ENCODE results near the gene ZNF555.
"Not testable (repeated sequence)": the region's sequence is repeated elsewhere in the genome, so short reads cannot be mapped to it uniquely, and the experiment has no call there.

Gene ZNF555

GRCh38 chr19:2807379-2808128, 33.7 kb upstream of the ZNF555 start:
- DNase-seq (ENCODE audit: low spot score) = no peak
- no peak for FAIRE-seq

- DNase-seq (ENCODE audit: low spot score) (no peak), FAIRE-seq (no peak)
These were observed 32.9 kb upstream of the ZNF555 start for GRCh38 chr19:2808129-2808941.

- no peak for DNase-seq (ENCODE audit: low spot score)
- FAIRE-seq = no peak
These were observed 31.7 kb upstream of the ZNF555 start for GRCh38 chr19:2809387-2810140.

- FAIRE-seq (no peak), DNase-seq (ENCODE audit: low spot score) (no peak)
These were observed 30.9 kb upstream of the ZNF555 start for GRCh38 chr19:2810141-2811091.

GRCh38 chr19:2811221-2811722, 30.0 kb upstream of the ZNF555 start:
- DNase-seq (ENCODE audit: low spot score) (no peak), FAIRE-seq (no peak)

- DNase-seq (ENCODE audit: low spot score) (no peak), FAIRE-seq (no peak)
These were observed 29.4 kb upstream of the ZNF555 start for GRCh38 chr19:2811735-2812413.

GRCh38 chr19:2812414-2813234, 28.7 kb upstream of the ZNF555 start:
- FAIRE-seq (no peak), DNase-seq (ENCODE audit: low spot score) (no peak)

- no peak for DNase-seq (ENCODE audit: low spot score)
These were observed 27.8 kb upstream of the ZNF555 start for GRCh38 chr19:2813235-2814160.

GRCh38 chr19:2814426-2814825, 26.8 kb upstream of the ZNF555 start:
- FAIRE-seq (no peak), DNase-seq (ENCODE audit: low spot score) (no peak)

More at GRCh38 chr19:2813235-2814160, 27.8 kb upstream of the ZNF555 start:
- no peak for FAIRE-seq

GRCh38 chr19:2815191-2815614, 26.1 kb upstream of the ZNF555 start:
- FAIRE-seq (no peak), DNase-seq (ENCODE audit: low spot score) (no peak)

GRCh38 chr19:2815923-2816322, 25.4 kb upstream of the ZNF555 start:
- FAIRE-seq = no peak
- no peak for DNase-seq (ENCODE audit: low spot score)

GRCh38 chr19:2816641-2817040, 24.6 kb upstream of the ZNF555 start:
- DNase-seq (ENCODE audit: low spot score) = no peak
- no peak for FAIRE-seq

GRCh38 chr19:2817237-2817829, 23.9 kb upstream of the ZNF555 start:
- not testable (repeated sequence) for FAIRE-seq
- peak; percentile 4 for DNase-seq (ENCODE audit: low spot score)

GRCh38 chr19:2819540-2820111, 21.6 kb upstream of the ZNF555 start, which contains the start of gene ZNF554:
TSS of gene ZNF554 (plus strand) at chr19:2819868. CDS start at chr19:2820072, 204 bp downstream.
- peak; percentile 83 for DNase-seq (ENCODE audit: low spot score)
- FAIRE-seq = peak; percentile 23

GRCh38 chr19:2820112-2820702, 21.1 kb upstream of the ZNF555 start:
- FAIRE-seq (no peak), DNase-seq (ENCODE audit: low spot score) (no peak)

GRCh38 chr19:2822846-2823245, 18.4 kb upstream of the ZNF555 start:
- DNase-seq (ENCODE audit: low spot score) (no peak), FAIRE-seq (no peak)

GRCh38 chr19:2823646-2824045, 17.6 kb upstream of the ZNF555 start:
- no peak for DNase-seq (ENCODE audit: low spot score)
- no peak for FAIRE-seq
